Tongue (tissue), 3 donors: ENCODE data around the gene NDRG4. TPM values are rescaled to one million over a fixed set of nuclear protein-coding genes. Genes with fewer than 3 reads are reported as not detected.
A peak's percentile ranks its signal among the peaks of the same experiment; 100 is the strongest.

Experiments used
- DNase-seq: peaks from one replicate; pipeline ENCODE4 v3.0.0-alpha.2; 2015
- small RNA-seq: library from RNA; depleted of rRNA; stranded (forward); fragments of <200 nt; gene quantifications from one replicate; pipeline ENCODE3, GENCODE V24; 2014; ENCODE audit warnings: low replicate concordance
- total RNA-seq: library from RNA; depleted of rRNA; stranded (reverse); fragments of >200 nt; gene quantifications from one replicate; pipeline ENCODE4 v1.2.3, GENCODE V29; 2014

NDRG4 gene
- total RNA-seq, 1 donor from 2014 or later, result 14.2 TPM

DNA sequence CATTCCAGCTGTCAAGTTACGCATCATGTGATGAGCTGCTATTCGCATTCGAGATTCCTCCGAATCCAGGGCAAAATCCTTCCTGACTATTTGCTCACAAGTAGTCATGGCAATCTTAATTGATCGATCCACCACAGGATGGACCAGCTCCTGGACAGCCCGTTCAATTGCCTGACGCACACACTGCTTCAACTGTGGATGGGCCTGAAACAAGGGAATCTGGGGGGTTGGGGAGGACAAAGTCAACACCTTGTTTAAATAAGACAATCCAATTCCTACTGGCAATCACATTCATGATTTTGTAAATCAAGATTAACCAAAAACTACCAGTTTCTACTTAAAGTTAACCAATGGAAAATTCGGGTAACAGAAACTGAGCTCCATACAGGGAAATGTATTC, 43.7 kb downstream of the NDRG4 start:
- no peak for DNase-seq

GRCh38 chr16:58548378-58548777, 48.4 kb downstream of the NDRG4 start:
- no peak for DNase-seq

DNA sequence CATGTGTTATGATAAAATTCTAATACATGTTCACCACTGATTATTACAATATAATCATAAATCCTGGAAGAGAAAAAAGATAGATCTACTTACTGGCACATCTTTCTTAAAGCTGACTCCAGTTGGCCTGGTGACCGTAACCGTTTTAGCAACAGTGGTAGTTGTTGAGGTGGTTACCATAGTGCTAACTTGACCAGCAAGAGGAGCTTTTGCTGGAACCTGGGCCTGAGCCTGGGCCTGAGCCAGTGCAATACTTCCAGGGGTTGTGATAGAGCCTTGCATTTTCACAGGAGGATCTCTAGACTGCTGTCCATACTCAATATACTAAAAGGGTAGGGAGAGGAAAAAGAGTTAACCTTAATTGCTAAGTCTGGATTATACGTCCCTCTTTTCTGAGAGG, 51.6 kb downstream of the NDRG4 start:
- no peak for DNase-seq

- no peak for DNase-seq
Measured at GRCh38 chr16:58556678-58557077, 56.7 kb downstream of the NDRG4 start.

Small RNA genes within 50 kb of the gene (small RNA-seq; reads per million reads assigned to genes)
- not detected for gene RNU6-103P
- 14.9 reads per million, percentile 94 among the genes with 10 or more reads in this experiment for gene SNORA46
- gene SNORA50A, result not detected

Other genes starting within 250 kb of the NDRG4 start
- gene PRSS54, start 205.1 kb upstream of the NDRG4 start, total RNA-seq, result not detected
- gene GINS3, start 107.7 kb upstream of the NDRG4 start, total RNA-seq, result 4.3 TPM
- 16.2 TPM for gene SETD6, start 15.4 kb downstream of the NDRG4 start, total RNA-seq
- gene CNOT1, start 129.7 kb downstream of the NDRG4 start, total RNA-seq, result 165 TPM
- 10.4 TPM for gene SLC38A7, start 184.6 kb downstream of the NDRG4 start, total RNA-seq
- 71.1 TPM for gene GOT2, start 234.2 kb downstream of the NDRG4 start, total RNA-seq